BJ (cell line): ENCODE measurements around the gene TLCD4. TPM values are rescaled to one million over a fixed set of nuclear protein-coding genes. Genes with fewer than 3 reads are reported as not detected.

ENCODE experiments used
- CTCF ChIA-PET: fragments of 350-600 bp; formaldehyde crosslinking; extraction: SDS; loops from one replicate; lab custom pipeline; 2021; ENCODE audit warnings: antibody characterized with exemption, inconsistent platforms; lab: Yijun Ruan, JAX
- POLR2A ChIA-PET: fragments of 300-600 bp; sonication (Branson Sonifier 250); formaldehyde crosslinking; extraction: SDS; loops from one replicate; lab custom pipeline; 2021; ENCODE audit warnings: antibody characterized with exemption; lab: Charles Lee
- DNase-seq: peaks from one replicate; pipeline ENCODE4 v3.0.0-alpha.2; 2011; ENCODE audit warnings: low read depth
- H3K27me3 ChIP-seq: 2 replicates; pipeline ENCODE4 v1.6.0; 2011; ENCODE audit warnings: low read length; ENCODE audit not compliant: control insufficient read depth, insufficient read depth
- H3K36me3 ChIP-seq: 2 replicates; pipeline ENCODE4 v1.5.1; 2011; ENCODE audit warnings: low read length; ENCODE audit not compliant: control insufficient read depth, insufficient read depth
- H3K4me3 ChIP-seq: 2 replicates; pipeline ENCODE4 v1.5.1; 2011; ENCODE audit warnings: low read depth, mild to moderate bottlenecking, control low read depth, low read length
- polyA plus RNA-seq: library from polyadenylated mRNA; depleted of rRNA; stranded (reverse); fragments of >200 nt; gene quantifications from 2 replicates; pipeline ENCODE4 v1.2.3, GENCODE V29; 2011
- TF ChIP-seq, protein P1 (sequence below): IDR thresholded peaks from 2 replicates; pipeline ENCODE4 v1.5.1; 2011; ENCODE audit warnings: low read depth, mild to moderate bottlenecking, control low read depth, inconsistent platforms, low read length, moderate library complexity; ENCODE audit not compliant: insufficient read depth

TLCD4 gene
- polyA plus RNA-seq, 1 experiment = 0.09 TPM

- no peak for DNase-seq
- ChIA-PET CTCF (interaction anchor here (0.7 to 1.6 kb wide), 3 partner anchors 10 to 353 kb away, joined by 3 to 4 read pairs (median 4); partner anchors contain the start of gene RWDD3), POLR2A (no interaction called here)
- TF ChIP-seq, protein P1, sequence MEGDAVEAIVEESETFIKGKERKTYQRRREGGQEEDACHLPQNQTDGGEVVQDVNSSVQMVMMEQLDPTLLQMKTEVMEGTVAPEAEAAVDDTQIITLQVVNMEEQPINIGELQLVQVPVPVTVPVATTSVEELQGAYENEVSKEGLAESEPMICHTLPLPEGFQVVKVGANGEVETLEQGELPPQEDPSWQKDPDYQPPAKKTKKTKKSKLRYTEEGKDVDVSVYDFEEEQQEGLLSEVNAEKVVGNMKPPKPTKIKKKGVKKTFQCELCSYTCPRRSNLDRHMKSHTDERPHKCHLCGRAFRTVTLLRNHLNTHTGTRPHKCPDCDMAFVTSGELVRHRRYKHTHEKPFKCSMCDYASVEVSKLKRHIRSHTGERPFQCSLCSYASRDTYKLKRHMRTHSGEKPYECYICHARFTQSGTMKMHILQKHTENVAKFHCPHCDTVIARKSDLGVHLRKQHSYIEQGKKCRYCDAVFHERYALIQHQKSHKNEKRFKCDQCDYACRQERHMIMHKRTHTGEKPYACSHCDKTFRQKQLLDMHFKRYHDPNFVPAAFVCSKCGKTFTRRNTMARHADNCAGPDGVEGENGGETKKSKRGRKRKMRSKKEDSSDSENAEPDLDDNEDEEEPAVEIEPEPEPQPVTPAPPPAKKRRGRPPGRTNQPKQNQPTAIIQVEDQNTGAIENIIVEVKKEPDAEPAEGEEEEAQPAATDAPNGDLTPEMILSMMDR = no peak
- Histone ChIP-seq H3K27me3 (peaks cover 8% of the 10 kb centered on the region), H3K36me3 (no peaks in the 10 kb centered on the region), H3K4me3 (peak overlapping the region; percentile 44)
Observed at GRCh38 chr1:95118067-95118499, 928 bp downstream of the TLCD4 start.

DNA sequence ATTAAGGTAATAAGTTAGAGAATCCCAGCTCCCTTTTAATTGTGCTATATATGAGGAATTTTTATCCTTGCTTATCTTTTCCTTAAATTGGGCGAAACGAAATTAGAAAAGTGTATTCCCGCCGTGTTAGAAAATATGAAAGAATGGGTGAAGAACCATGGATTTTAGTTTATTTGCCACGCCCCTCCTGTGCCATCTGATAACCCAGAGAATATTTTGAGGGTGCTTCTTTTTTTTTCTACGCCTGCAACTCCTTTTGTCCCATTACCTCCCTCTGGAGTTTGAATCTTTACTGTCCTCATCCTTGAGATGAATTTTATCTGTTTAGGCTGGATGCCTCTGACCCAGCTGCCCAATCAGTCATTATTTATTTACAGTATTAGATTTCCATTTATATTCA, 1.6 kb downstream of the TLCD4 start:
- ChIA-PET CTCF (interaction anchor here (0.7 kb wide), 1 partner anchor 354 kb away, joined by 3 read pairs; no protein-coding TSS in a partner anchor), POLR2A (interaction anchor here (0.6 kb wide), 1 partner anchor 1207 kb away, joined by 23 read pairs; no protein-coding TSS in a partner anchor)
- Histone ChIP-seq H3K4me3 (no peak overlapping the region), H3K36me3 (no peaks in the 10 kb centered on the region), H3K27me3 (peaks cover 8% of the 10 kb centered on the region)
- TF ChIP-seq, protein P1 = no peak
- no peak for DNase-seq

GRCh38 chr1:95119273-95119672, 2.1 kb downstream of the TLCD4 start:
- Histone ChIP-seq H3K36me3 (no peaks in the 10 kb centered on the region), H3K27me3 (peaks cover 8% of the 10 kb centered on the region), H3K4me3 (no peak overlapping the region)
- DNase-seq = no peak
- ChIA-PET CTCF (no interaction called here), POLR2A (interaction anchor here (0.6 kb wide), 1 partner anchor 1207 kb away, joined by 23 read pairs; no protein-coding TSS in a partner anchor)
- TF ChIP-seq, protein P1 = no peak

- Histone ChIP-seq H3K36me3 (no peaks in the 10 kb centered on the region), H3K27me3 (peaks cover 5% of the 10 kb centered on the region), H3K4me3 (no peak overlapping the region)
- TF ChIP-seq, protein P1 = no peak
- ChIA-PET CTCF (interaction anchor here (1.3 kb wide), 1 partner anchor 112 kb away, joined by 3 read pairs; the partner anchor contains the start of gene RWDD3), POLR2A (no interaction called here)
- no peak for DNase-seq
Observed at GRCh38 chr1:95122151-95122697, 5.1 kb downstream of the TLCD4 start.

DNA sequence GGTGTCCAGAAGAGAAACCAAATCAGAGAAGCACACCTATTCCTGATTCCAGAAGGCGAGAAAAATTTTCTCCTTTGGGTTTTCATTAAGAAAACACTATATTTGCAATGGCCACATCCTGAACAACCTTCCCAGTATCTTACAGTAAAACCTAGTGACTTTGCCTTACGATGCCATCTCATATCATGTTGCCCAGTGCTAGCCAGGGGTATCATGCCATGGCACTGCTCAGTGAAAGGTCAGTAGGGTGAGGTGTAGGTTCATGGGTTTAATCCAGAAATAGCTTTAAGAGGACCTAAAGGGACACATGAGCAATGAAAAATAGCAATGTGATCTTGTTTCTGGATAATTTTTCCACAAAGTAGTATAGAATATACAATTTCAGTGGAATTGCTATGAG, 7.2 kb downstream of the TLCD4 start:
- ChIA-PET CTCF (no interaction called here), POLR2A (no interaction called here)
- no peak for DNase-seq
- Histone ChIP-seq H3K4me3 (no peak overlapping the region), H3K27me3 (no peaks in the 10 kb centered on the region), H3K36me3 (no peaks in the 10 kb centered on the region)
- TF ChIP-seq, protein P1 = no peak
